A549 treated with AZD2906 at 1 μM for 4 hours (cell line): ENCODE results near the gene ROS1. TPM values are rescaled to one million over a fixed set of nuclear protein-coding genes. Genes with fewer than 3 reads are reported as not detected.

Source experiments
- total RNA-seq: library from RNA; stranded (reverse); fragments of 200-300 nt; extraction: Qiagen RNA extraction; gene quantifications from 5 replicates; pipeline ENCODE4 v1.2.3, GENCODE V29; 2022

The ROS1 gene
- 0.21 to 0.29 TPM (median 0.22 TPM) in 5 replicates for total RNA-seq

DNA sequence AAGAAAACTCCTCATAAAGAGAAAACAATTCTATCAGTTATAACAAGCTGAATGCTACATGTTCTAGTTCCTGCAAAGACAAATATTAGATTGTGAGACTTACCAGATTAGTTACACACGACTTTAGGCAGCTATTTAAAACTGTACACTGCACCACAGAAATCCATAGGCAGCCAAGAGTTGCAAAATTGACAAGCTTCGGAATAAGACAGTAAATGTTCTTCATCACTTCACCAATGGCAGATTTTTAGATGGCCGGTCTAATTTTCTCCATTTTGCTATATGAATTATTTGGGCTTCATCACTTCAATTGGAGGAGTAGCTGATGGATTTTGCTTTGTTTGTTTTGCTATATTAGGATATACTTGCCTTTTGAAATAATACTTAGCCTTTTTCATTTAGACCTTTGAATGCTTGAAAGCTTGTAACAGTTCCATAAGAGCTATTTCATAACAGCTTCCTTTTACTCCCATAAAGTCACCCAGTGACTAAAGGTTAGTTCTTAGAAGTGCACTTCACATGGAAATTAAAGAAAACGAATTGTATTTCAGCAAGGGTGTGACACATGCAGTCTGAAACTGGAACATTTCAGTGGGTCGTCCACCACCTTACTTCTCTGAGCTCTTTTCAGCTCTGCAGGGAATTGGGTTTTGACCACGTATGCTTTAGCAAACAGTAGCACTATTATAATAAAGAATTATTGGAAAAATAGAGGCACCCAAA, at the start of gene ROS1:
Gene ROS1, minus strand, starts transcription at position 512 of the 723 bp plus-strand sequence. Its CDS starts 286 bp downstream, at position 226.

DNA sequence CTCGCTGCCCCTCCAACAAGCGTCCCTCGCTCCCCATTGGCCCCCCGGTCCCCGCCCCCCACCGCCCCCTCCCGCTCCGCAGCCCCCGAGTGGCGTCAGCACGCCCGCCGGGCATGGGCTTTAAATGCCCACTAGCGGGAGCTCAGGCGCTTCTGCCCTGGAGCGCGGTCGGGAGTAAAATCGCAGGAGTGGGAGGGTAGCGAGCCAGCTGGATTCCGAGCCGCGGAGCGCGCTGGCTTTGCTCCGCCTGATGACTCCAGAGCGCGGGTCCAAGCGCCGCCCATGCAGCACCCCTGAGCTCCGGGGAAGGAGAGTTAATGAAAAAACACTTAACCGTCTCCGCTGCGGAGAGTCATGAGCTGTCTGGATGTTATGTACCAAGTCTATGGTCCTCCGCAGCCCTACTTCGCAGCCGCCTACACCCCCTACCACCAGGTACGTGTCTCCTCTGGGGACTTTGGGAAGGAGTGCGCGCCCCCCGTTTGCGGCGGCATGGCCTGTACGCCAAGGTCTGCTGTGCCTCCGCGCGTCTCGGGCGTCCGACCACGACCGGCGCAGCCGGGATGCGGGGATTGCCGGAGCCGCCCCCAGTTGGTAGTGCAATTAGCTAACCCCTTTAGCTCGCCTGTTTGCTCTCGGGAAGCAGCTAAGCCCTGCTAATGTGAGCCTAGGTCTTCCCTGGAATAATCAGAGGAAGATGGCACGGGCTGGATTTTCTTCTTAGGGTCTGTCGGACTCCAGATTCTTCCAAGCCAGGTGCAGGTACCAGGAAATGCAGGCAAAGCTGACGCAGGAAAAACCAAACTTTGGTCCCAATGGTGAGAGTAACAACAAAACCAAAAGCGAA, 160.1 kb downstream of the ROS1 start, which contains the start of gene VGLL2:
Gene VGLL2, plus strand, starts transcription at position 149 of the 847 bp plus-strand sequence. Its CDS starts 206 bp downstream, at position 355.

Other genes with a start within 250 kb of the ROS1 start
- gene VGLL2, start 160.4 kb downstream of the ROS1 start, total RNA-seq: not detected in 5 replicates
- gene DCBLD1, start 56.7 kb upstream of the ROS1 start, total RNA-seq: 22.4 to 26.3 TPM (median 24.5 TPM) in 5 replicates
- 13.6 to 17.6 TPM (median 15.8 TPM) in 5 replicates for gene GOPC, start 176.6 kb upstream of the ROS1 start, total RNA-seq
- 24.2 to 27.1 TPM (median 26.1 TPM) in 5 replicates for gene NUS1, start 249.5 kb upstream of the ROS1 start, total RNA-seq